ES-I3 (cell line): Measurements from ENCODE around the gene PDE5A.
"Not testable (repeated sequence)": the region's sequence is repeated elsewhere in the genome, so short reads cannot be mapped to it uniquely, and the experiment has no call there.

Experiments used
- H3K36me3 ChIP-seq: 2 replicates; pipeline ENCODE4 v1.6.1; 2013; ENCODE audit warnings: mild to moderate bottlenecking, low read length, control low read depth, moderate library complexity; ENCODE audit not compliant: insufficient read depth
- H3K4me1 ChIP-seq: 2 replicates; pipeline ENCODE4 v1.6.1; 2013; ENCODE audit warnings: mild to moderate bottlenecking, control low read depth, low read length; ENCODE audit not compliant: insufficient read depth
- H3K9ac ChIP-seq: 2 replicates; pipeline ENCODE4 v1.6.1; 2013; ENCODE audit warnings: low read depth, mild to moderate bottlenecking, low read length, moderate library complexity
- H3K9me3 ChIP-seq: 2 replicates; pipeline ENCODE4 v1.6.1; 2013; ENCODE audit warnings: mild to moderate bottlenecking, low read length, moderate library complexity; ENCODE audit not compliant: control insufficient read depth, insufficient read depth

Gene PDE5A

DNA sequence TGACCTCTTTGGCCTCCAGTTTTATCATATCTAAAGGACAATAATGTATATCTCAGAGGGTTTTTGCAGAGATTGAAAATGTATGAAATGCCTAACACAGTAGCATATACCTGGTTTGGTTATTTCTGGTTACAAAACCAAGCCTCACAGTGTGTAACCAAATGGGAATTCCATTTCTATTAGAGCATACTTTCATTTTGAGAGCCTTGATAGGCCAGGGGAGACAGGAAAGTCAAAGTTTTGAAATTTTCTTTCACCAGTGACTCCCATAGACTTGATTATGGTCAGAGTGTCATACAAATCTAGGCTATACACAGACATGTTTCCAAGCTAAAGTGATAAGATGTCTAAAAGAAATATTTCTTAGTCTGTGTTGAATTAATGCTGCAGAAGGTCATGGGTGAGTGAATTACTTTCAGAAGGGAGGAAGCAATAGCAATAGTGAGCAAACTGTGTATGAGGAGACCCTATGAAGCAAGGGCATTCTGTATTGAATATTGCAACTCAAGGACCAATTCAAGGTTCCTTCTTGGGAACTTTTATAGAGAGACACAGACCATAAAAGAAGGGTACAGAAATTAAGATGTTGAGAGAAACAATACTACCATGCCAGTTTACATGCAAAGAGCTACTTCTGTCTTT is 151.1 kb downstream of the PDE5A start:
- Histone ChIP-seq H3K9me3 (peaks cover 8% of the 10 kb centered on the region; the same call in 1 of the 2 replicates), H3K4me1 (no peaks in the 10 kb centered on the region), H3K9ac (no peak overlapping the region), H3K36me3 (peaks cover 20% of the 10 kb centered on the region)

DNA sequence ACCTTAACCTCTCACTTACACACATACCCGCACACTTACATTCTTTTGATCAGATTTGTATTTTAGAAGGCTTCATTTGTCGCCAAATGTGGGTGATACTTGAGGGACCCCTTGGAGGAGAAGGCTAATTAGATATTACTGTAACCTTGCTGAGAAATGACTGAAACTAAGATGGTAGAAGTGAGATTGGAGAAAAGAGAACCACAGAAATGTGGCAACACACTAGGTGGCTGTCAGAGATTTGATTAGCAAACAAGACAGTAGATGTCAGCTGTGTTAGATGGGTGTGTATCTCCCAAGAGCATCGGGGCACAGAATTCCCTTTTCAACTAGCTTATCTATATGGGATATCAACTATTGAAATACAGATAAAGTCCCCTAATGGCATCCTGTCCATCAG is 157.3 kb downstream of the PDE5A start:
- Histone ChIP-seq H3K9ac (no peak overlapping the region), H3K9me3 (no peaks in the 10 kb centered on the region), H3K36me3 (peaks cover 7% of the 10 kb centered on the region), H3K4me1 (no peaks in the 10 kb centered on the region)

DNA sequence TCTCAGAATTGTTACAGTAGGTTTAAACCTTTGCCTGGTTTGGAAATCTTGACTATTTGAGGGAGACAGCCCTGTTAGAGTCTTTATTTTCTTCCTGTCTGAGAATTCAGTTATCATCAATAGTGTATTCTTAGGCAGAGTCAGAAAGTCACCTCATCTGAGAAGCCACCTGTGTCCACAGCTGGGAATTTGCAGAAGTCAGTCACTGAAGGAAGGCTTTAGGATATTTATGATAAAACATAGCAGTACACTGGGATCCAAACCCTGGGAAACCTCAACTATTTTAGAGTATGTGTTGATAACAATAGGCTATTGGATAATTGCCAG is 157.9 kb downstream of the PDE5A start:
- H3K9me3 ChIP-seq, H3K4me1 ChIP-seq, H3K36me3 ChIP-seq, H3K9ac ChIP-seq: not testable (repeated sequence)

DNA sequence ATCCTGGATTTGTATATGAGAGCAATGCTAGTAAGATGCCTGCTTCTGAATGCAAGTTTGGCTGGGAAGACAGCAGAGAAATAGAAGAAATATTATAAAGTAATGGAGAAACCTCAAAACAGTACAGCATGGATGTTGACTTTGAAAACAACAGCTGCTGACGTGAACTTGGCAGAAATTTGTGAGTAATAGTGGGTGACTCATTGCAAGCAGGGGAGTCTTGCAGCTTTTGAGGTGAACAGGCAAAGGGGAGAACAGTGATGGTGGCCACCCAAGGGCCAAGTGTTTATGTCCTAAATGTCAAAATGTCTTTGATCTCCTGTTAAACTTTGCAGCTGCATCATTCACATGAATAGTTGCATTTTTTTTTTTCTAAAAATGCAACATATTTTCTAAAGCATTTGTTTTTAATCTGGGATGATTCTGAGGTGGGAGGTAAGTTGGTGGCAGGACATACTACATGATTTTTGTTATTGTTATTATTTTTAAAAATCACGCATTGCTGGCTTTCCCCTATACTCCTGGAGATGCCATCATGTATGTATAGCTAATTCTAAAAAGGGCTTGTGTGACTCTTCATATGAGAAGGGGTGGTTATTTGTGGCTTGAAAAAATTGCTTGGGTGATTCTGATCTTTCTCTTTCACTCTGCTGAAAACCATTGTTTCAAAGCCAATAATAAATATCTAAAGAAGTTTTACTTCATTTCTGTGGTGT is 158.4 kb downstream of the PDE5A start:
- H3K36me3 ChIP-seq, H3K4me1 ChIP-seq, H3K9ac ChIP-seq, H3K9me3 ChIP-seq: not testable (repeated sequence)

DNA sequence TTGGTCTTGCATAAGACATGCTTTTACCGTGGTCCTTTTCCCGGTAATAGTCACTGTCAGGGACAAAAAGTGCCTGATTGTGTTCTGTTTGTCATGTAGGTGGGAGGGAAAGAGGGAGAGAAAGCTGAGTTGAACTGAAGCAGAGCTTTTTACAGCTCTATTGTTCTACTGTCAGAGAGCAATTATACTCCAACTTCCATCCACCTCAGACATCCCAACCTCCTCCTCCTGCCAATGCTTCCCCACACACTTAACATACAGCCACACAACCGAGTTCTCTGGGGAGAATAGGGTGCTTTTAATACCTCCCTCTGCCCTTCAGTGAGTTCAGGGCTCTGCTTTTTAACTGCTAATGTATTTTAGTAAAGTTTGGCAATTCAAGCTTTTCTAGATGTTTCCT is 159.6 kb downstream of the PDE5A start:
- H3K36me3 ChIP-seq, H3K9ac ChIP-seq, H3K4me1 ChIP-seq, H3K9me3 ChIP-seq: not testable (repeated sequence)

DNA sequence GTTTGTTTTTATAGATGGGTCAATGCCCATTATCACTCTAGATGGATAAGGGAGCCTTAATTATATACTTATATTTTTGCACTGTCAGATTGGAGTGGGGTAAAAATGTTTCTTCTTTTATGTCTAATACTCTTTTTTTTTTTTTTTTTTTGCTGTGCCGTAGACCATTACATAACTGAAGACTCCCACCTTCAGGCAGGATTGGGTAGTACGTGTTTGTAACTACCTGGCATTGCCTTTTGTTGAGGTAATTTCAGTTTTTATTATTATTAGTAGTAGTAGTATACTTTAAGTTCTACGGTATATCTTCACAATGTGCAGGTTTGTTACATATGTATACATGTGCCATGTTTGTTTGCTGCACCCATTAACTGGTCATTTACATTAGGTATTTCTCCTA is 165.9 kb downstream of the PDE5A start:
- not testable (repeated sequence) for H3K36me3 ChIP-seq, H3K9ac ChIP-seq, H3K4me1 ChIP-seq, H3K9me3 ChIP-seq

DNA sequence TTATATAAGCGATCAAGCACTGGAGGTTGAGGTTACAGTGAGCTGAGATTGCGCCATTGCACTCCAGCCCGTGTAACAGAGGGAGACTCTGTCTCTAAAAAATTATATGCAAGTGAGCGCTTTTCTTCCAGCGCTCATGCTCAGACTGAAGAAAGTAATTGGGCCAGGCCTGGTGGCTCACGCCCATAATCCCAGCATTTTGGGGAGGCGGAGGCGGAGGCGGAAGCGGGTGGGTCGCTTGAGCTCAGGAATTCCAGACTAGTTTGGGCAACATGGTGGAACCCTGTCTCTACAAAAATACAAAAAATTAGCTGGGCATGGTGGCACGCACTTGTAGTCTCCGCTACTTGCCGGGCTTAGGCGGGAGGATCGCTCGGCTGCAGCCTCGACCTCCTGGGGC is 172.9 kb downstream of the PDE5A start:
- not testable (repeated sequence) for H3K4me1 ChIP-seq, H3K36me3 ChIP-seq, H3K9me3 ChIP-seq
- peak overlapping the region; percentile 15; the same call in 1 of the 2 replicates for H3K9ac ChIP-seq

DNA sequence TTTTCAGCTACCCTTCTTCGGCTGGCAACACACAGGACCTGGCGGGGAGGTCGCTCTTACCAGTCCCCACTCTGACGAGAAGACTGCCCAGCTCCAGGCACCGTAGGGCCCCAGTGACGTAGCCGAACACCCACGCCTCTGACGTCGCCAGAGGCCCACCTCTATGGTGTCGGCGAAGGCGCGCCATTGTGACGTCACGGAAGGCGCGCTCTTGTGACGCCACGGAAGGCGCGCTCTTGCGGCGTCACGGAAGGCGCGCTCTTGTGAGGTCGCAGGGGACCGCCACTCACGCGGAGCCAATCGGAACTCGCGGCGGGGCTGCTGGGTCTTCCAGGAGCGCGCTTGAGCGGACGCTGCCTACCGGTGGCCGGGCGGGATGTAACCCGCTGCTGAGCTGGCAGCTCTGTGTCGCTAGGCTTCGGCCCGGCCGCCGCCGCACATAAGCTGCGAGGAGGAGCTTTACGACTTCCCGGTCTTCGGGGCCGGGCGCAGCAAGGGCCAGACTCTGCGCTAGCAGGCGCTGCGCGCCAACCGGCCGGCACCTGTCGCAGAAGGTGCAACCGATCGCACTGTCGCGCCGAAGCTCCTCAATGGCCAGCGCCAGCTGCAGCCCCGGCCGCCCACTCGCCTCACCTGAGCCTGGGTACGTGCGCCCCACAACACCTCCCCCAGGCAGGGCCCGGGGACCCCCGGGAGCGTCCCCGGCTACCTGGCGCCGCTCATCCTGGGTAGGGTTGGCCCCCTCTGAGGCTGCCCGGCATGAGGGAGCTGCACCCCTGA is 173.9 kb downstream of the PDE5A start:
- H3K9ac ChIP-seq: peak overlapping the region; percentile 65
- H3K36me3 ChIP-seq, H3K4me1 ChIP-seq, H3K9me3 ChIP-seq: not testable (repeated sequence)

DNA sequence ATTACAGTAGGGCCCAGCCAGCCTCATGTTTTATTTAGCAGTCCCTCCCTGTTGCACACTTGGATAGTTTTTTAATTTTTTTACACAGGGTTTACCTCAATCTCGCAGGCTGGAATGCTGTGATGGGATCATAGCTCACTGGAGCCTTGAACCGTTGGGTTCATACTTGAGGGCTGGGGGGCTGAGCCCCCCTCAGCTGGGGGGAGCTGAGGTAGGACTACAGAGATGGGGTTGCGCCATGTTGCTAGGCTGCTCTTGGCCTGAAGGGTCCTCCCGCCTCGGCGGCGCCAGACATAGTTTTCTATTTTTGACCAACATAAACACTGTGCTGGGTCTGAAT is 174.5 kb downstream of the PDE5A start:
- peak overlapping the region; percentile 65 for H3K9ac ChIP-seq
- H3K9me3 ChIP-seq, H3K4me1 ChIP-seq, H3K36me3 ChIP-seq: not testable (repeated sequence)

DNA sequence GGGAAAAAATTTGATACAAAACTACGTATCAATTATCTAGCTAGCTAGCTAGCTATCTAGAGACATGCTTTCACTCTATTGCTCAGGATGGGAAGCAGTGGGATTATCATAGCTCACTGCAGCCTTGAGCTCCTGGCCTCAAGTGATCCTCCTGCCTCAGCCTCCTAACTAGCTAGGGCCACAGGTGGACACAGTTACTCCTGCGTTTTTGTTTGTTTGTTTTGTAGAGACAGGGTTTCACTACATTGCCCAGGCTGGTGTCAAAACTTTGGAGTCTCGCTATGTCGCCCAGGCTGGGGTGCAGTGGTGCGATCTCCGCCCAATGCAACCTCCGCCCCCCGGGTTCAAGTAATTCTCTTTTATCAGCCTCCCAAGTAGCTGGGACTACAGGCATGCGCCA is 175.3 kb downstream of the PDE5A start:
- not testable (repeated sequence) for H3K36me3 ChIP-seq, H3K4me1 ChIP-seq, H3K9me3 ChIP-seq, H3K9ac ChIP-seq

DNA sequence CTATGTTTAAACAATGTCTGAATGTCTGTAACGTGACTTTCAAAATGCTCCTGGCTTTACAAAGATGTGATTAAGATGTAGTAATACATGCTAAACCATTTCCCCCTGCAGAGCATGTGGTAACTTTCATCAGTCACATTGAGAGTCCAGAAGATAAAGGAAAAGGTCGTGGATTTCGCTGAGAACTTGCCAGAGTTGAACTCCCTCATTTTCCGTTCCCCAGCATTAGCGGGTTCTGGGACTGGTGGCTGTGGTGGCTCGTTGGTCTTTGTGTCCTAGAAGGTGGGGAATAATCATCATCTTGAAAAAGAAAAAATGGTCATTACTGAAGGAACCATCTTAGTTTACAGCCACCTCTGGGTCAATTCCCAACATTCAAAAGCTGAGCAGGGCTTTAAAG is 178.8 kb downstream of the PDE5A start:
- H3K9ac ChIP-seq, H3K9me3 ChIP-seq, H3K4me1 ChIP-seq, H3K36me3 ChIP-seq: not testable (repeated sequence)
